DND-41 (cell line): Measurements from ENCODE around the gene UPP2.

Experiments used
- ATAC-seq: fragments of 200-7000 bp; cut with Tn5 transposase; 3 replicates; pipeline ENCODE4 v1.9.1; 2021; ENCODE audit warnings: low read depth; ENCODE audit not compliant: insufficient read depth
- DNase-seq: peaks from one replicate; pipeline ENCODE4 v3.0.0-alpha.2; 2020
- H2AFZ ChIP-seq: 2 replicates; pipeline ENCODE4 v1.6.0; 2012; ENCODE audit warnings: low read depth, low read length
- H3K27ac ChIP-seq: 2 replicates; pipeline ENCODE4 v1.5.1; 2012; ENCODE audit warnings: low read length, inconsistent platforms
- H3K27me3 ChIP-seq: fragments of 200-600 bp; sonication (generic); 2 replicates; pipeline ENCODE4 v1.6.0; 2012; ENCODE audit warnings: low read length, mild to moderate bottlenecking, inconsistent platforms; ENCODE audit not compliant: insufficient read depth, poor library complexity
- H3K36me3 ChIP-seq: 2 replicates; pipeline ENCODE4 v1.5.1; 2012; ENCODE audit warnings: low read length, inconsistent platforms; ENCODE audit not compliant: insufficient read depth
- H3K4me1 ChIP-seq: 2 replicates; pipeline ENCODE4 v1.5.1; 2012; ENCODE audit warnings: mild to moderate bottlenecking, low read length; ENCODE audit not compliant: insufficient read depth
- H3K4me2 ChIP-seq: 2 replicates; pipeline ENCODE4 v1.6.0; 2012; ENCODE audit warnings: mild to moderate bottlenecking, moderate library complexity, low read length, inconsistent platforms; ENCODE audit not compliant: insufficient read depth
- H3K4me3 ChIP-seq, 2 experiments: fragments of 200-600 bp in 1 of 2; shearing (Covaris generic) in 1 of 2; 2 replicates each; pipeline ENCODE4 v1.5.1; 2012 to 2016; ENCODE audit warnings: inconsistent platforms in 2 of 2, low read length in 2 of 2, mild to moderate bottlenecking in 2 of 2, low read depth in 1 of 2, moderate library complexity in 1 of 2
- H3K79me2 ChIP-seq: 2 replicates; pipeline ENCODE4 v1.6.0; 2012; ENCODE audit warnings: low read length, inconsistent platforms; ENCODE audit not compliant: insufficient read depth
- H3K9ac ChIP-seq: 2 replicates; pipeline ENCODE4 v1.6.0; 2012; ENCODE audit warnings: low read depth, mild to moderate bottlenecking, inconsistent platforms, low read length, moderate library complexity
- H3K9me3 ChIP-seq: 2 replicates; pipeline ENCODE4 v1.5.1; 2012; ENCODE audit warnings: low read length, moderate library complexity, mild to moderate bottlenecking, inconsistent platforms; ENCODE audit not compliant: insufficient read depth, severe bottlenecking
- H4K20me1 ChIP-seq: 2 replicates; pipeline ENCODE4 v1.6.0; 2012; ENCODE audit warnings: low read length; ENCODE audit not compliant: insufficient read depth
- EZH2 ChIP-seq: IDR thresholded peaks from 3 replicates; pipeline ENCODE4 v1.6.1; 2012; ENCODE audit warnings: borderline replicate concordance, low read depth, mild to moderate bottlenecking, moderate library complexity, low read length, inconsistent platforms; ENCODE audit not compliant: severe bottlenecking
- TF ChIP-seq, protein P1 (sequence below): IDR thresholded peaks from 2 replicates; pipeline ENCODE4 v1.5.1; 2012; ENCODE audit warnings: borderline replicate concordance, low read length, moderate library complexity, mild to moderate bottlenecking; ENCODE audit not compliant: poor library complexity, severe bottlenecking; ENCODE audit errors: extremely low read depth

Gene UPP2

DNA sequence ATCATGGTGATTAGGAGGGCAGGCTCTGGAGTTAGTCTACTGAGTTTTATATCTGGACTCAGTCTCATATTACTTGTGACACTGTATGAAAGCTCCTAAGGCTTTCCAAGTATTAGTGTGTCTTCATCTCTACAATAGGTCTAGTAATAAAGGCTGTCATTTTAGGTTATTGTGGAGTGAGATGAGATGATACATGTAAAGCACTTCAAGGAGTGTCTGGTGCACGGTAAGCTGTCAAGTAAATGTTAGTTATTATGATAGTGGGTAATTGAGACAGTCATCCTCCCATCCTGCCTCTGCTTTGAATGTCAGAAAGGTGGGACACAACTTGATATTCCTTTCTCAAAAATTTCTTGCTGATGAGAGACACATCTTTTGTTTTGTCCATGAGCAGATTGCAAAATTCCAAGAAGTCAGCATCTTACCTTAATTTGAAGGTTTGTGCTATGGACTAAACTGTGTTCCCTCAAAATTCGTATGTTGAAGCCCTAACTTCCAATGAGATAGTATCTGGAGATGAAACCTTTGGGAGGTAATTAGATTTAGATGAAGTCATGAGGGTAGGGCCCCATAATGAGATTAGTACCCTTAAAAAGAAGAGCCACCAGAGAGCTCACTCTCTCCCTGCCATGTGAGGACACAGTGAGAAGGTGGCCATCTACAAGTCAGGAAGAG is 41.4 kb upstream of the UPP2 start:
- no peak for ATAC-seq
- no peak overlapping the region for H3K4me2 ChIP-seq
- H3K79me2 ChIP-seq, result no peaks in the 10 kb centered on the region
- no peak overlapping the region for H3K4me3 ChIP-seq
- H3K9ac ChIP-seq, result no peak overlapping the region
- H3K36me3 ChIP-seq, result no peaks in the 10 kb centered on the region
- no peaks in the 10 kb centered on the region for H3K27me3 ChIP-seq
- TF ChIP-seq, protein P1, sequence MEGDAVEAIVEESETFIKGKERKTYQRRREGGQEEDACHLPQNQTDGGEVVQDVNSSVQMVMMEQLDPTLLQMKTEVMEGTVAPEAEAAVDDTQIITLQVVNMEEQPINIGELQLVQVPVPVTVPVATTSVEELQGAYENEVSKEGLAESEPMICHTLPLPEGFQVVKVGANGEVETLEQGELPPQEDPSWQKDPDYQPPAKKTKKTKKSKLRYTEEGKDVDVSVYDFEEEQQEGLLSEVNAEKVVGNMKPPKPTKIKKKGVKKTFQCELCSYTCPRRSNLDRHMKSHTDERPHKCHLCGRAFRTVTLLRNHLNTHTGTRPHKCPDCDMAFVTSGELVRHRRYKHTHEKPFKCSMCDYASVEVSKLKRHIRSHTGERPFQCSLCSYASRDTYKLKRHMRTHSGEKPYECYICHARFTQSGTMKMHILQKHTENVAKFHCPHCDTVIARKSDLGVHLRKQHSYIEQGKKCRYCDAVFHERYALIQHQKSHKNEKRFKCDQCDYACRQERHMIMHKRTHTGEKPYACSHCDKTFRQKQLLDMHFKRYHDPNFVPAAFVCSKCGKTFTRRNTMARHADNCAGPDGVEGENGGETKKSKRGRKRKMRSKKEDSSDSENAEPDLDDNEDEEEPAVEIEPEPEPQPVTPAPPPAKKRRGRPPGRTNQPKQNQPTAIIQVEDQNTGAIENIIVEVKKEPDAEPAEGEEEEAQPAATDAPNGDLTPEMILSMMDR, result no peak
- TF ChIP-seq EZH2, result no peak
- no peak for DNase-seq
- H4K20me1 ChIP-seq, result no peaks in the 10 kb centered on the region
- H3K9me3 ChIP-seq, result no peaks in the 10 kb centered on the region
- no peak overlapping the region for H3K27ac ChIP-seq
- no peaks in the 10 kb centered on the region for H3K4me1 ChIP-seq
- H2AFZ ChIP-seq, result no peak overlapping the region

DNA sequence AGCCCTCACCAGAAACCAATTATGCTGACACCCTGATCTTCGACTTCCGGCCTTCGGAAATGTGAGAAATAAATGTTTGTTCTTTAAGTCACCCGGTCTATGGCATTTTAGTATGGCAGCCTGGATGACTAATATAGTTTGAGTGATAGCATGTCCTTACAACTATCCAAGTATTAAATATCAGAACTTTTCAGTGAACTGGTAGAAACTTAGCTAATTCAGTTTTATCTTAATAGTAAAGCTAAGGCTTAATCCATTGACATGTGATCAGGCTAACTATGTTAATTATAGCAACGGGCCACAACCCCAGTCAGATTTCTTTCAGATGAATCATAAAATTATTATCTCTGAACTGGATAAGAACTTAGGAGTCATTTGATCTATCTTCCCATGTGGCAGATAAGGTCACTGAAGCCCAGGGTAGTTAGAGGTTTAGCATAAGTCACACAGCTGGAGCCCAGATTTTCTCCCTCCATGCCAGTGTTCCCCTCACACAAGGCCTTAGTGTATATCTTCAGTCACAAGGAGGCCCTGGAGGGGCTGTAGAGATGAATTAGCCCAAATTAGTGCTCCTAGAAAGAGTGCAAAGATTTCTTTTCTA is 40.7 kb upstream of the UPP2 start:
- H3K4me1 ChIP-seq, result no peaks in the 10 kb centered on the region
- TF ChIP-seq, protein P1, result no peak
- no peak for TF ChIP-seq EZH2
- H3K27me3 ChIP-seq, result no peaks in the 10 kb centered on the region
- DNase-seq, result no peak
- no peak for ATAC-seq
- H3K27ac ChIP-seq, result no peak overlapping the region
- no peak overlapping the region for H3K4me3 ChIP-seq
- H2AFZ ChIP-seq, result no peak overlapping the region
- no peak overlapping the region for H3K9ac ChIP-seq
- H3K79me2 ChIP-seq, result no peaks in the 10 kb centered on the region
- H4K20me1 ChIP-seq, result no peaks in the 10 kb centered on the region
- no peak overlapping the region for H3K4me2 ChIP-seq
- H3K9me3 ChIP-seq, result no peaks in the 10 kb centered on the region
- H3K36me3 ChIP-seq, result no peaks in the 10 kb centered on the region

DNA sequence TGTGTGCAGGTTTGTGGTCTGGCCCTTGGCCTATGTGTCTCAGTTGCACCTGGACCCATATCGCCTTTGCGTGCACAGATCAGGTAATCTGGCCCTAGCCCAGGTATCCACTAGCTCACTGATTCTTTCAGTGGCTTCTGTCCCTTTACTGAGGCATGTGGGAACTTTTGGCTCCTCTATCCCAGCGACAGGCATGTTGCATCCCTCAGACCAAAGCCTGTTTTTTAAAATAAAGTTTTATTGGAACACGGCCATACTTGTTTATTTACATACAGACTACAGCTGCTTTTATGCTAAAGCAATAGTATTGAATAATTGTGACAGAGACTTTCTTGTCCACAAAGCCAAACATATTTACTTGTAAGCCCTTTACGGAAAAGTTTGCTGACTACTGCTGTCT is 39.9 kb upstream of the UPP2 start:
- DNase-seq, result no peak
- Histone ChIP-seq H3K36me3 (no peaks in the 10 kb centered on the region), H3K4me1 (no peaks in the 10 kb centered on the region)

More for the DNA sequence above, 39.9 kb upstream of the UPP2 start:
- no peak overlapping the region for H3K9ac ChIP-seq
- no peak overlapping the region for H3K4me3 ChIP-seq
- H3K27ac ChIP-seq, result no peak overlapping the region
- H3K4me2 ChIP-seq, result no peak overlapping the region
- no peak for ATAC-seq
- no peaks in the 10 kb centered on the region for H3K9me3 ChIP-seq
- TF ChIP-seq, protein P1, result no peak
- TF ChIP-seq EZH2, result no peak
- H2AFZ ChIP-seq, result no peak overlapping the region
- H3K27me3 ChIP-seq, result no peaks in the 10 kb centered on the region
- H3K79me2 ChIP-seq, result no peaks in the 10 kb centered on the region
- no peaks in the 10 kb centered on the region for H4K20me1 ChIP-seq
